KMS-11 (cell line): ENCODE measurements around the gene CDH4.

Source experiments
- H2AFZ ChIP-seq: fragments of 200-600 bp; sonication (generic); 2 replicates; pipeline ENCODE4 v1.6.1; 2016; ENCODE audit warnings: antibody characterized with exemption, mixed run types, low read depth
- H3K27ac ChIP-seq: fragments of 200-600 bp; sonication (generic); 2 replicates; pipeline ENCODE4 v1.6.1; 2016; ENCODE audit warnings: mild to moderate bottlenecking, mixed run types
- H3K27me3 ChIP-seq: fragments of 200-600 bp; sonication (generic); 2 replicates; pipeline ENCODE4 v1.6.1; 2017; ENCODE audit warnings: mild to moderate bottlenecking, low read depth, mixed run types, moderate library complexity; ENCODE audit not compliant: insufficient read depth
- H3K36me3 ChIP-seq: fragments of 200-600 bp; sonication (generic); 2 replicates; pipeline ENCODE4 v1.6.1; 2017; ENCODE audit warnings: mild to moderate bottlenecking, mixed run types; ENCODE audit not compliant: insufficient read depth
- H3K4me1 ChIP-seq: fragments of 200-600 bp; sonication (generic); 2 replicates; pipeline ENCODE4 v1.6.1; 2016; ENCODE audit warnings: mild to moderate bottlenecking, low read depth, mixed run types; ENCODE audit not compliant: poor library complexity, severe bottlenecking
- H3K4me2 ChIP-seq: fragments of 200-600 bp; sonication (generic); 2 replicates; pipeline ENCODE4 v1.7.0; 2016; ENCODE audit warnings: mild to moderate bottlenecking, mixed run types
- H3K4me3 ChIP-seq: fragments of 200-600 bp; sonication (generic); IDR thresholded peaks from 2 replicates; pipeline ENCODE4 v1.6.1; 2017; ENCODE audit warnings: low read depth, low read length, mixed read lengths; ENCODE audit not compliant: insufficient read depth
- H3K79me2 ChIP-seq: fragments of 200-600 bp; sonication (generic); 2 replicates; pipeline ENCODE4 v1.6.1; 2016; ENCODE audit warnings: low read depth, mixed run types; ENCODE audit not compliant: insufficient read depth
- H3K9ac ChIP-seq: fragments of 200-600 bp; sonication (generic); 2 replicates; pipeline ENCODE4 v1.6.1; 2016; ENCODE audit warnings: mild to moderate bottlenecking, mixed run types
- H4K20me1 ChIP-seq: fragments of 200-600 bp; sonication (generic); 2 replicates; pipeline ENCODE4 v1.6.1; 2016; ENCODE audit warnings: mild to moderate bottlenecking, mixed run types; ENCODE audit not compliant: insufficient read depth
- CTCF ChIP-seq: fragments of 200-600 bp; sonication (generic); conservative IDR thresholded peaks from 2 replicates; pipeline ENCODE4 v1.6.1; 2017; ENCODE audit warnings: low read depth, mild to moderate bottlenecking, antibody characterized with exemption, low read length, moderate library complexity, mixed read lengths

Gene CDH4

GRCh38 chr20:61546641-61547040 is 294.6 kb downstream of the CDH4 start:
- Histone ChIP-seq H3K4me2 (no peak overlapping the region), H4K20me1 (no peaks in the 10 kb centered on the region), H3K36me3 (no peaks in the 10 kb centered on the region), H3K9ac (no peak overlapping the region), H3K79me2 (no peaks in the 10 kb centered on the region), H3K4me1 (no peaks in the 10 kb centered on the region), H3K27me3 (peaks cover 11% of the 10 kb centered on the region; the same call in 1 of the 2 replicates), H3K4me3 (no peak overlapping the region), H3K27ac (no peak overlapping the region), H2AFZ (no peak overlapping the region)
- TF ChIP-seq CTCF: no peak

GRCh38 chr20:61548069-61548468 is 296.0 kb downstream of the CDH4 start:
- Histone ChIP-seq H3K4me3 (no peak overlapping the region), H4K20me1 (no peaks in the 10 kb centered on the region)

DNA sequence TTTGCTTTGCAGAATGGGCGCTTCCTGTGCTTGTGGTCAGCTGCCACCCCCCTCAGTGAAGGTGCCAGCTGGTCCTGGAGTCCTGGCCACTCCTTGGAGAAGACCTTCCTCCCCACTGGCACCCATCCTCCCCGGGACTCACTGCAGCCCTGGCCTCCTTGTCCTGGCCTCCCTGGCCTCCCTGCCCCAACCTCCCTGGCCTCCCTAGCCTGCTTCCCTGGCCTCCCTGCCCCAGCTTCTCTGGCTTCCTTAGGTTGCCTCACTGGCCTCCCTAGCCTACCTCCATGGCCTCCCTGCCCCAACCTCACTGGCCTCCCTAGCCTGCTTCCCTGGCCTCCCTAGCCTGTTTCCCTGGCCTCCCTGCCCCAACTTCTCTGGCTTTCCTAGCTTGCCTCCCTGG is 297.8 kb downstream of the CDH4 start:
- no peak overlapping the region for H3K4me3 ChIP-seq
- H3K36me3 ChIP-seq: no peaks in the 10 kb centered on the region
- H4K20me1 ChIP-seq: no peaks in the 10 kb centered on the region
- peaks cover 11% of the 10 kb centered on the region; the same call in 1 of the 2 replicates for H3K27me3 ChIP-seq
- H3K4me2 ChIP-seq: no peak overlapping the region
- no peak overlapping the region for H3K27ac ChIP-seq
- no peaks in the 10 kb centered on the region for H3K4me1 ChIP-seq
- H2AFZ ChIP-seq: no peak overlapping the region
- no peak overlapping the region for H3K9ac ChIP-seq
- no peaks in the 10 kb centered on the region for H3K79me2 ChIP-seq
- no peak for TF ChIP-seq CTCF

More at GRCh38 chr20:61548069-61548468, 296.0 kb downstream of the CDH4 start:
- H3K4me1 ChIP-seq: no peaks in the 10 kb centered on the region
- H3K27ac ChIP-seq: no peak overlapping the region
- H3K36me3 ChIP-seq: no peaks in the 10 kb centered on the region
- H2AFZ ChIP-seq: no peak overlapping the region
- H3K27me3 ChIP-seq: peaks cover 11% of the 10 kb centered on the region; the same call in 1 of the 2 replicates
- no peak overlapping the region for H3K4me2 ChIP-seq
- H3K9ac ChIP-seq: no peak overlapping the region
- TF ChIP-seq CTCF: no peak
- H3K79me2 ChIP-seq: no peaks in the 10 kb centered on the region

- Histone ChIP-seq H3K4me2 (no peak overlapping the region), H3K79me2 (no peaks in the 10 kb centered on the region), H3K4me1 (no peaks in the 10 kb centered on the region), H2AFZ (no peak overlapping the region), H4K20me1 (no peaks in the 10 kb centered on the region), H3K27me3 (peaks cover 14% of the 10 kb centered on the region; the same call in 1 of the 2 replicates), H3K36me3 (no peaks in the 10 kb centered on the region), H3K27ac (no peak overlapping the region), H3K4me3 (no peak overlapping the region), H3K9ac (no peak overlapping the region)
- TF ChIP-seq CTCF: no peak
These were observed 299.3 kb downstream of the CDH4 start for GRCh38 chr20:61551401-61551800.
